ENCODE results near the gene MLST8. TPM values are rescaled to one million over a fixed set of nuclear protein-coding genes. Genes with fewer than 3 reads are reported as not detected.
"Not testable (repeated sequence)": the region's sequence is repeated elsewhere in the genome, so short reads cannot be mapped to it uniquely, and the experiment has no call there.

Gene MLST8
- total RNA-seq, 1 experiment from 2014 or later: 58.0 TPM

- H3K9me3 Mint-ChIP-seq (ENCODE audit: low read depth, unreplicated experiment): no peaks in the 10 kb centered on the region
- DNase-seq: no peak
- intact Hi-C loops (cut with micrococcal nuclease; ENCODE audit: unreplicated experiment): no loop called here
Measured at GRCh38 chr16:2237493-2238149, 32.4 kb downstream of the MLST8 start.

GRCh38 chr16:2238150-2238837 is 33.0 kb downstream of the MLST8 start:
- H3K4me1 Mint-ChIP-seq (ENCODE audit: low read depth, unreplicated experiment): peaks cover 8% of the 10 kb centered on the region
- no peaks in the 10 kb centered on the region for H3K27me3 Mint-ChIP-seq (ENCODE audit: unreplicated experiment)
- no TSS peak for BruUV-seq (replicated peaks)
- no peak for DNase-seq
- no peak overlapping the region for H3K27ac Mint-ChIP-seq (ENCODE audit: unreplicated experiment)
- no peaks in the 10 kb centered on the region for H3K9me3 Mint-ChIP-seq (ENCODE audit: low read depth, unreplicated experiment)
- CTCF ChIA-PET: no interaction called here
- no peak overlapping the region for H3K4me3 Mint-ChIP-seq (ENCODE audit: low read depth, unreplicated experiment)
- H3K36me3 Mint-ChIP-seq (ENCODE audit: insufficient read depth, unreplicated experiment): peaks cover 77% of the 10 kb centered on the region
- intact Hi-C loops (cut with micrococcal nuclease; ENCODE audit: unreplicated experiment): no loop called here
- TF ChIP-seq CTCF (IDR thresholded peaks at IDR 0.05; ENCODE audit: unreplicated experiment): no peak

More at GRCh38 chr16:2237493-2238149, 32.4 kb downstream of the MLST8 start:
- H3K27me3 Mint-ChIP-seq (ENCODE audit: unreplicated experiment): no peaks in the 10 kb centered on the region
- CTCF ChIA-PET: no interaction called here
- H3K4me1 Mint-ChIP-seq (ENCODE audit: low read depth, unreplicated experiment): peaks cover 8% of the 10 kb centered on the region
- no TSS peak for BruUV-seq (replicated peaks)
- H3K27ac Mint-ChIP-seq (ENCODE audit: unreplicated experiment): no peak overlapping the region
- H3K4me3 Mint-ChIP-seq (ENCODE audit: low read depth, unreplicated experiment): no peak overlapping the region
- H3K36me3 Mint-ChIP-seq (ENCODE audit: insufficient read depth, unreplicated experiment): peaks cover 70% of the 10 kb centered on the region
- no peak for TF ChIP-seq CTCF (IDR thresholded peaks at IDR 0.05; ENCODE audit: unreplicated experiment)

GRCh38 chr16:2238838-2239675 is 33.8 kb downstream of the MLST8 start:
- BruUV-seq (replicated peaks): no TSS peak
- peaks cover 75% of the 10 kb centered on the region for H3K36me3 Mint-ChIP-seq (ENCODE audit: insufficient read depth, unreplicated experiment)
- CTCF ChIA-PET: no interaction called here
- H3K27me3 Mint-ChIP-seq (ENCODE audit: unreplicated experiment): no peaks in the 10 kb centered on the region
- no peak overlapping the region for H3K4me3 Mint-ChIP-seq (ENCODE audit: low read depth, unreplicated experiment)
- TF ChIP-seq CTCF (IDR thresholded peaks at IDR 0.05; ENCODE audit: unreplicated experiment): no peak
- no peak for DNase-seq
- H3K4me1 Mint-ChIP-seq (ENCODE audit: low read depth, unreplicated experiment): peaks cover 8% of the 10 kb centered on the region
- intact Hi-C loops (cut with micrococcal nuclease; ENCODE audit: unreplicated experiment): no loop called here
- no peaks in the 10 kb centered on the region for H3K9me3 Mint-ChIP-seq (ENCODE audit: low read depth, unreplicated experiment)
- H3K27ac Mint-ChIP-seq (ENCODE audit: unreplicated experiment): peak overlapping the region; percentile 30

- H3K4me1 Mint-ChIP-seq (ENCODE audit: low read depth, unreplicated experiment); BruUV-seq (replicated peaks); CTCF ChIA-PET; H3K4me3 Mint-ChIP-seq (ENCODE audit: low read depth, unreplicated experiment); H3K9me3 Mint-ChIP-seq (ENCODE audit: low read depth, unreplicated experiment); intact Hi-C loops (cut with micrococcal nuclease; ENCODE audit: unreplicated experiment); H3K27ac Mint-ChIP-seq (ENCODE audit: unreplicated experiment); DNase-seq; H3K27me3 Mint-ChIP-seq (ENCODE audit: unreplicated experiment): not testable (repeated sequence)
- peaks cover 74% of the 10 kb centered on the region for H3K36me3 Mint-ChIP-seq (ENCODE audit: insufficient read depth, unreplicated experiment)
Measured at GRCh38 chr16:2240331-2240730, 35.1 kb downstream of the MLST8 start.

Measured in Calu3 (cell line).